ENCODE results near the gene ZCCHC2.

ZCCHC2 gene

DNA sequence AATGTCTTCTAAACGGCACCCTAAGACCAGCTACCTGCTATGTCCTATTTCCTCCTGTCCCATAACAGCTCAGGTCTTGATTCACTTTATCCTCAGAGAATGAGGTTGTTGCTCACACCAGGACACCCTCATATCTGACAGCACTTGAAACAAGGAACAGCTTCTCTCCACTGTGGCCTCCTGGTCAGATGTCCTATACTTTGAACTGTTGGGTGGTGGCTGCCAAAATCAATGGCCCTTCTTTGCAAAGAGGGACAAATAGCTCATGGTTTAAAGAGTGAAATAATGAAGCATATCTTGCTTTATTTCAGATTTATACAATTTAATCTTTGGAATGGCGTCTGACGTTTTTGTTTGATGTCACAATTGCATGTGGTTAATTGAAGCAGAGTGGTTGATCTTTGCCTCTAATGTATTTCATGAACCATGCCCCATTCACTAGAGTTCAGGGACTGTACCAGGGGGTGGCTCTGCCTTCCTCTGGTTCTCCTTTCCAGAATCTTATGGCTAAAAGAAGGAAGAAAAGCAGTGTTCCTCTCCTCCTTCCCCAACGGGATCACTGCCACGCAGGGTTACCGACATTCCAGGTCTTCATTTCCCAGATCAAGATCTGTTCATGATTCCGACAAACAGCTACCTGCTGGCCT, 24.1 kb upstream of the ZCCHC2 start:
- ChIA-PET POLR2A (no interaction called here), CTCF (no interaction called here)
- H3K4me3 ChIP-seq (ENCODE audit: low read depth, low read length): no peak overlapping the region
- TF ChIP-seq, protein P1, sequence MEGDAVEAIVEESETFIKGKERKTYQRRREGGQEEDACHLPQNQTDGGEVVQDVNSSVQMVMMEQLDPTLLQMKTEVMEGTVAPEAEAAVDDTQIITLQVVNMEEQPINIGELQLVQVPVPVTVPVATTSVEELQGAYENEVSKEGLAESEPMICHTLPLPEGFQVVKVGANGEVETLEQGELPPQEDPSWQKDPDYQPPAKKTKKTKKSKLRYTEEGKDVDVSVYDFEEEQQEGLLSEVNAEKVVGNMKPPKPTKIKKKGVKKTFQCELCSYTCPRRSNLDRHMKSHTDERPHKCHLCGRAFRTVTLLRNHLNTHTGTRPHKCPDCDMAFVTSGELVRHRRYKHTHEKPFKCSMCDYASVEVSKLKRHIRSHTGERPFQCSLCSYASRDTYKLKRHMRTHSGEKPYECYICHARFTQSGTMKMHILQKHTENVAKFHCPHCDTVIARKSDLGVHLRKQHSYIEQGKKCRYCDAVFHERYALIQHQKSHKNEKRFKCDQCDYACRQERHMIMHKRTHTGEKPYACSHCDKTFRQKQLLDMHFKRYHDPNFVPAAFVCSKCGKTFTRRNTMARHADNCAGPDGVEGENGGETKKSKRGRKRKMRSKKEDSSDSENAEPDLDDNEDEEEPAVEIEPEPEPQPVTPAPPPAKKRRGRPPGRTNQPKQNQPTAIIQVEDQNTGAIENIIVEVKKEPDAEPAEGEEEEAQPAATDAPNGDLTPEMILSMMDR (IDR thresholded peaks at IDR 0.05; ENCODE audit: insufficient read depth, low read length, missing control alignments): no peak
- DNase-seq (ENCODE audit: low read depth, low spot score): no peak

DNA sequence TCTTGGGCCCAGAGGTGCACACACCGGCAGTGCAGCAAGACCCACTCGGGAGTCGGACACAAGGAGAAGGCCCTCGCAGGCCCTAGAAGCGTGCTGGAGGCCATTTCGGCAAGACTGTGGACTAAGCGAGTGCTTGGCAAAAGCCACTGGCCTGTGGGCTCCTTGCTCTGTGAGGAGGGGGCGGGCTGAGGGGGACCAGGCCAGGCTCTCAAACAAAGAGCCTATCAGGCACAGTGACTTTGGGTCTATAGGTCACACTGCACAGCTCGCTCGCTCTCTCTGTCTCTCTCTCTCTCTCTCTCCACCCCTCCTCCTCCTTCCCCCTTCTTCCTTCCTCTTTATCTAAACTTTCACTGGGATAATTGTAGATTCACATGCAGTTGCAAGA, 23.6 kb upstream of the ZCCHC2 start:
- no peak for DNase-seq (ENCODE audit: low read depth, low spot score)
- CTCF ChIA-PET: interaction anchor here (1.3 kb wide), 1 partner anchor 86 kb away, joined by 3 read pairs; no protein-coding TSS in a partner anchor
- TF ChIP-seq, protein P1 (IDR thresholded peaks at IDR 0.05; ENCODE audit: insufficient read depth, low read length, missing control alignments): no peak
- POLR2A ChIA-PET: no interaction called here
- no peak overlapping the region for H3K4me3 ChIP-seq (ENCODE audit: low read depth, low read length)

DNA sequence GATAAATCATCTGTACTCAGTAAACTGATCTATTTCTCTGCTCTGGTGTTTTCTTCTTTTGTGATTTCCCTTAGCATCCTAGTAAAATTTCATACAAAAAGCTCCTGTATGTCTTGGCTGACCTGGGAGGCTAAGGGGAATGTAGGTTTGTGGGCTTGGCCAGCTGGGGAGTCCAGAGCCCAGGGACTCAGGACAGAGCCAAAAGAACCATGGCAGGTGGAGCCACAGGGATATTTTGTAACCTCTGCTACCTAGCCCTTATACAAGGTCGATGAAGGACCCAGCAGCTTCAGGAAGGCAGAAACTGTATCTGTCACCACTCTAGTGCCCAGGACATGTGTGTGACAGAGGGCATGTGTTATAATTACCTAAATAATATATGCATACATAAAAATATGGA, 22.7 kb upstream of the ZCCHC2 start:
- TF ChIP-seq, protein P1 (IDR thresholded peaks at IDR 0.05; ENCODE audit: insufficient read depth, low read length, missing control alignments): no peak
- ChIA-PET POLR2A (no interaction called here), CTCF (interaction anchor here (1.3 kb wide), 1 partner anchor 85 kb away, joined by 3 read pairs; no protein-coding TSS in a partner anchor)
- no peak for DNase-seq (ENCODE audit: low read depth, low spot score)
- no peak overlapping the region for H3K4me3 ChIP-seq (ENCODE audit: low read depth, low read length)

DNA sequence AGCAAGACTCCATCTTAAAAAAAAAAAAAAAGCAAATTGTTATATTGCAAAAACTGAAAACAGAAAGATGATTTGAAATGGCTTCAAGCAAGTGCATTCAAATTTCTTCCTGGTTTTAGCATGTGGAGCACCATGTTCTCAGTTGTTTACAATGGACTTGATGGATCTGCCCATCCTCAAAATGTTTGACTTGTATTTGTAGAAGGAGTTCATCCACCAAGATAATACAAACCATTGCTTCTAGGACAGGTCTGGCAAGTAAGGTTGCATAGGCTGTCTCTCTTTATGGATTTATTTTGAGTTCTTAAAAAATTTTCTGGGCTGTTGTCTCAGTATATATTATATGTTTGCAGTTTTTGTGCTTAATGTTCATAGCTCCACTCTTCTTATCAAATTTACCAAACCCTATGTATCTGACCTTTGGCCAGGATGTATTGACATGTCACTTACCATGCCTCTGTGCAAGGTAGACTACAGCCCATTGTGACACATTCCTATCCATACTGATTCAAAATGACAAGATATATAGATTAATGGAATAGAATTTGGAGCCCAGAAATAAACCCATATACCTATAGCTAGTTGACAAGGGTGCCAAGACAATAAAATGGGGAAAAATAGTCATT, 21.7 kb upstream of the ZCCHC2 start:
- TF ChIP-seq, protein P1 (IDR thresholded peaks at IDR 0.05; ENCODE audit: insufficient read depth, low read length, missing control alignments): no peak
- no peak overlapping the region for H3K4me3 ChIP-seq (ENCODE audit: low read depth, low read length)

DNA sequence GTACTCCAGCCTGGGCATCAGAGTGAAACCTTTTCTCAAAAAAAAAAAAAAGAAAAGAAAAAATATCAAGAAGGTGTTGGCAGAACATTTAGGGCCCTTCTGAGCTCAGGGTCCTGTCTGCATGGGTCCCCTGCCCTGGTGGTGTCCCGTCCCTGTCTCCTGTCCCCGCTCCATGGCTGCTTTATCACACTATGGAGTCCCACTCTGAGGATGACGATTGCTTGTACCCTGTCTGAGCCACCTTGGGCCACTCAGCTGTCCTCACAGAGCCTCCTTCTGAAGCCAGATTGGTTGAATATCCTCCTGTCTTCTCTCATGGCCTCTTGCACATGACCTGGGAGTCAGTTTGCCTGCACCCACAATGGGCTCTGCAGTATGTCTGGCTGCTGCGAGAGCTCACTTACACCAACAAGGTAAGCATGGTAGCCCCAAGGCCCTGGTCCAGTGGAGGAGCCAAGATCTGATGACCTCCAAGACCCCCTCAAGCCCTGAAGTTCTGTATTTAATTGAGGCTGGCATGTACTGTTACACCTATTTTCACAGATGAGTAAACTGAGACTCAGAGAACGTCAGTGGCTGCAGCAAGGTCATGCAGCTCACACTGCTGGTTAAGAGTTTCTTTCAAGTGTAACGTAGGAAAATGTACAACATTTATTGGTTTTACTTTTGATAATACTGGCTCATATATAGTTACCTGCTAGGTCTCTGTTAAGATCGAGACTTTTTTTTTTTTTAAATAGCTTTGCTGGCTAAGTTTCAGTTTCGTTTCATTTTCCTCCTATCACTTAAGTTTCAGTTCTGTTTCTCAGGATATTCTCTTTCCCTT, 16.9 kb upstream of the ZCCHC2 start:
- ChIA-PET POLR2A (no interaction called here), CTCF (no interaction called here)
- DNase-seq (ENCODE audit: low read depth, low spot score): no peak
- TF ChIP-seq, protein P1 (IDR thresholded peaks at IDR 0.05; ENCODE audit: insufficient read depth, low read length, missing control alignments): no peak
- H3K4me3 ChIP-seq (ENCODE audit: low read depth, low read length): no peak overlapping the region

More for the DNA sequence above, 21.7 kb upstream of the ZCCHC2 start:
- no peak for DNase-seq (ENCODE audit: low read depth, low spot score)
- POLR2A ChIA-PET: no interaction called here
- CTCF ChIA-PET: no interaction called here

DNA sequence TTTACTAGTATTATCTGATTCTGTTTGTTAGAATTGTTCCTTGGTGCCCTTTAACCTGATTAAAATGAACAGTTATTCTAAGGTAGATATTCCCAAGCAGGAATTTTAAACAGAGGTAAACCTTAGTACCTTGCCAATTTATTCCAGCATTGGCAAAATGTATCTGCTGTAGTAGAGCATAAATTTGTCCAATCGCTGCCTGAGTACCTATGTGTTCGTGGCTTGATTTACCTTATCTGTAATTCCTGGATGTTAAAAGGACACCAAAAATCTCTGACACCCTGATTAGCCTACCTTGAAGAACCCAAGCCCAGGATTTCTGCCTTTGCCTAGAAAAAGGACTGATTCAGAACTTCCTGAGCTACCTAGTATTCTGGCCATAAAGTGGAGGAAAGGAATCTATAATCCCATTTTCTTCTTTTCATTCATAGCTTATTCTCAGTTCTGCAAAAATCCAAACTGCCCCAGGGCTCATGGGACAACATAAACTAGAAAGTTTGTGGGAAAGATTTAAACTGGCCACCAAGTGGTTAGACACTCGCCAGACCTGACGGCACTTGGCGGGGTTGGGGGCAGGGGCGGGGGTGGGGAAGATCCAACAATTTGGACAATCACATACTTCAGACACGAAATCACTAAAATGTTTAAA, 16.2 kb upstream of the ZCCHC2 start:
- no peak overlapping the region for H3K4me3 ChIP-seq (ENCODE audit: low read depth, low read length)
- POLR2A ChIA-PET: no interaction called here
- TF ChIP-seq, protein P1 (IDR thresholded peaks at IDR 0.05; ENCODE audit: insufficient read depth, low read length, missing control alignments): no peak
- no peak for DNase-seq (ENCODE audit: low read depth, low spot score)
- CTCF ChIA-PET: no interaction called here
